ENCODE results near the gene ANKLE2.

Gene ANKLE2

GRCh38 chr12:132720606-132721345 is 40.9 kb downstream of the ANKLE2 start:
- Histone ChIP-seq H3F3A (ENCODE audit: insufficient read depth) (peaks cover 23% of the 10 kb centered on the region), H3K27me3 (ENCODE audit: low read length) (no peaks in the 10 kb centered on the region), H3K9me3 (ENCODE audit: insufficient read depth, low read length) (no peaks in the 10 kb centered on the region), H3K4me3 (ENCODE audit: insufficient read depth, low read length, poor library complexity, severe bottlenecking) (no peak overlapping the region), H3K27ac (ENCODE audit: low read depth, low read length) (no peak overlapping the region), H3K9ac (ENCODE audit: low read length) (no peak overlapping the region), H3K79me2 (ENCODE audit: insufficient read depth, low read length) (peaks cover 3% of the 10 kb centered on the region; the same call in 1 of the 2 replicates), H3K9me2 (replicated peaks; ENCODE audit: insufficient read depth, low read length) (no peaks in the 10 kb centered on the region), H3K4me2 (ENCODE audit: low read depth, low read length, poor library complexity, severe bottlenecking) (no peak overlapping the region), H3K36me3 (ENCODE audit: low read length) (peaks cover 16% of the 10 kb centered on the region), H4K20me1 (ENCODE audit: low read depth, low read length) (peaks cover 3% of the 10 kb centered on the region; the same call in 1 of the 2 replicates), H2AFZ (ENCODE audit: low read depth, low read length, severe bottlenecking) (no peak overlapping the region)
- TF ChIP-seq CTCF (IDR thresholded peaks at IDR 0.05; ENCODE audit: insufficient read depth, low read length, poor library complexity, severe bottlenecking): no peak
- no peak for TF ChIP-seq EZH2phosphoT487 (conservative IDR thresholded peaks at IDR 0.05; ENCODE audit: low read length)

GRCh38 chr12:132719954-132720324 is 41.7 kb downstream of the ANKLE2 start:
- Histone ChIP-seq H3K27me3 (ENCODE audit: low read length) (no peaks in the 10 kb centered on the region), H3K9me3 (ENCODE audit: insufficient read depth, low read length) (no peaks in the 10 kb centered on the region), H4K20me1 (ENCODE audit: low read depth, low read length) (no peaks in the 10 kb centered on the region), H3K27ac (ENCODE audit: low read depth, low read length) (no peak overlapping the region), H3K9me2 (replicated peaks; ENCODE audit: insufficient read depth, low read length) (no peaks in the 10 kb centered on the region), H3K79me2 (ENCODE audit: insufficient read depth, low read length) (peaks cover 5% of the 10 kb centered on the region), H3K36me3 (ENCODE audit: low read length) (0 out of 2 replicates have a peak, but pooled peaks cover 8% of the 10 kb centered on the region), H3K9ac (ENCODE audit: low read length) (no peak overlapping the region), H3K4me3 (ENCODE audit: insufficient read depth, low read length, poor library complexity, severe bottlenecking) (no peak overlapping the region), H3F3A (ENCODE audit: insufficient read depth) (peaks cover 18% of the 10 kb centered on the region), H3K4me2 (ENCODE audit: low read depth, low read length, poor library complexity, severe bottlenecking) (no peak overlapping the region), H2AFZ (ENCODE audit: low read depth, low read length, severe bottlenecking) (no peak overlapping the region)
- TF ChIP-seq EZH2phosphoT487 (conservative IDR thresholded peaks at IDR 0.05; ENCODE audit: low read length): no peak
- no peak for TF ChIP-seq CTCF (IDR thresholded peaks at IDR 0.05; ENCODE audit: insufficient read depth, low read length, poor library complexity, severe bottlenecking)

- H3K27ac ChIP-seq (ENCODE audit: low read depth, low read length): no peak overlapping the region
Observed at GRCh38 chr12:132719141-132719953, 42.3 kb downstream of the ANKLE2 start.

More at GRCh38 chr12:132719141-132719953, 42.3 kb downstream of the ANKLE2 start:
- no peaks in the 10 kb centered on the region for H3K9me2 ChIP-seq (replicated peaks; ENCODE audit: insufficient read depth, low read length)
- peaks cover 18% of the 10 kb centered on the region for H3F3A ChIP-seq (ENCODE audit: insufficient read depth)
- H3K9me3 ChIP-seq (ENCODE audit: insufficient read depth, low read length): no peaks in the 10 kb centered on the region
- peaks cover 11% of the 10 kb centered on the region for H3K79me2 ChIP-seq (ENCODE audit: insufficient read depth, low read length)
- H4K20me1 ChIP-seq (ENCODE audit: low read depth, low read length): no peaks in the 10 kb centered on the region
- no peak overlapping the region for H2AFZ ChIP-seq (ENCODE audit: low read depth, low read length, severe bottlenecking)
- H3K4me2 ChIP-seq (ENCODE audit: low read depth, low read length, poor library complexity, severe bottlenecking): no peak overlapping the region
- TF ChIP-seq EZH2phosphoT487 (conservative IDR thresholded peaks at IDR 0.05; ENCODE audit: low read length) (no peak), CTCF (IDR thresholded peaks at IDR 0.05; ENCODE audit: insufficient read depth, low read length, poor library complexity, severe bottlenecking) (no peak)
- H3K4me3 ChIP-seq (ENCODE audit: insufficient read depth, low read length, poor library complexity, severe bottlenecking): no peak overlapping the region
- 0 out of 2 replicates have a peak, but pooled peaks cover 8% of the 10 kb centered on the region for H3K36me3 ChIP-seq (ENCODE audit: low read length)
- H3K27me3 ChIP-seq (ENCODE audit: low read length): no peaks in the 10 kb centered on the region
- no peak overlapping the region for H3K9ac ChIP-seq (ENCODE audit: low read length)

Measured in SU-DHL-6 (cell line).